ENCODE results near the gene CDKN2B-AS1. TPM values are rescaled to one million over a fixed set of nuclear protein-coding genes. Genes with fewer than 3 reads are reported as not detected.

The CDKN2B-AS1 gene
- total RNA-seq, 2 donors from 2014 or later, result 0.13 TPM; not detected in 1

- DNase-seq, result no peak
- intact Hi-C loops (cut with DNase I), result no loop called here
Observed at GRCh38 chr9:22107202-22108045, 112.8 kb downstream of the CDKN2B-AS1 start.

GRCh38 chr9:22108581-22109370, 114.2 kb downstream of the CDKN2B-AS1 start:
- no peak for ATAC-seq
- DNase-seq, result no peak
- intact Hi-C loops (cut with DNase I), result no loop called here

More at GRCh38 chr9:22107202-22108045, 112.8 kb downstream of the CDKN2B-AS1 start:
- no peak for ATAC-seq

DNA sequence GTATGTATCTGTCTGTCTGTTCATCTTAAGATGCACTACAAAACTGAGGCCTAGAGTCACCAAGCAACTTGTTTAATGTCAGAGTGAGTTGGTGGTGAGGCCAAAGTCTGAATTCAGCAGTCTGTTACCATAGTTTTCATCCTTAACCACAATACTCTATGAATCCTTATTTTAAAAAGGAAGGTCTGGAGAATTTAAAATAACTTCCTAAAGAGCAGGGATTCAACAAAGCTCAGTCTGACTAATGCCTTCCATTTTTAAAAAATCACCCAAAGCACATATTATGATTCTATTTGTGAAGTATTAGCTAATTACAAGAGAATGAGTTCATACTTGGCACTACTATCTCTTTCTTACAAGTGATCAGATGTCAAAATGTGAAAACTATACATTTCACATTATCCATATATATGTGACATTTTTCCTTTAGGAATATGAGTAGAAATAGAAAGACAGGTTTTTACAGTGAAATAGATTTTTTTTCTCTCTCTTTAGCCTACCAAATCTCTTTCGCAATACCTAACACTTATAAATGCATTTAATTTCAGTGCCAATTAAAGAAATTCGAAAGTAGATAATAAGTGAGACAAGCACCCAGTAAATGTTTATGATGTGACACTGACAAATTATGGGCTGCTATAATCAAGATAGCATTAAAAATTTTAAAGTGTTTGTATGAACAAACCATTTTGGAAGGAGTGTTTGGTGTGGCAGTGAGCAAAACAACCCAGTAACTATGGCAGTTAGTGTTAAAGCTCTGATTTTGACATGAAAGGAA, 116.8 kb downstream of the CDKN2B-AS1 start:
- ATAC-seq (peak in 1 of 2 donors; percentile 27), DNase-seq (no peak)
- intact Hi-C loops (cut with DNase I), result no loop called here

GRCh38 chr9:22111954-22112247, 117.3 kb downstream of the CDKN2B-AS1 start:
- intact Hi-C loops (cut with DNase I), result no loop called here
- DNase-seq (no peak), ATAC-seq (peak in 1 of 2 donors; percentile 58)

- intact Hi-C loops (cut with DNase I), result no loop called here
- DNase-seq (no peak), ATAC-seq (no peak)
Observed at GRCh38 chr9:22112870-22113821, 118.6 kb downstream of the CDKN2B-AS1 start.

DNA sequence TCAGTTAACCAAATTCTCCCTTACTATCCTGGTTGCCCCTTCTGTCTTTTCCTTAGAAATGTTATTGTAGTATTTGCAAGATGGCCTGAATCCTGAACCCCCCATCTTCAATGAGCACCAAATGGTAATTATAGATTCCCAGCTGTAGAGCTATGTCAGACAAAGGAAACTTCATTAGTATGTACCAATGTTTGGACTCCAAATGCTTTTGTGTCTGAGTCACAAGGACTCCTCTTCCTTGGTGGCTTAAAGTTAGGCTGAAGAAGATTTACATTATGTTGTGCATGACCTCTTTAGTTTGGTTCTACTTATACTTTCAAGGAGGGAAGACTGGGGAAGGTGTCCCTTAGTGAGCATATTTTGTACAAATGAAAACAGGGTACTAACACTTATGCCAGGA, 120.4 kb downstream of the CDKN2B-AS1 start:
- DNase-seq, result no peak
- no peak for ATAC-seq
- intact Hi-C loops (cut with DNase I), result no loop called here

- ATAC-seq (no peak), DNase-seq (no peak)
- intact Hi-C loops (cut with DNase I), result no loop called here
Observed at GRCh38 chr9:22116758-22117157, 122.2 kb downstream of the CDKN2B-AS1 start.

- intact Hi-C loops (cut with DNase I), result no loop called here
- DNase-seq (peak; percentile 18), ATAC-seq (peak in 1 of 2 donors; percentile 57)
Observed at GRCh38 chr9:22117511-22118384, 123.2 kb downstream of the CDKN2B-AS1 start.

DNA sequence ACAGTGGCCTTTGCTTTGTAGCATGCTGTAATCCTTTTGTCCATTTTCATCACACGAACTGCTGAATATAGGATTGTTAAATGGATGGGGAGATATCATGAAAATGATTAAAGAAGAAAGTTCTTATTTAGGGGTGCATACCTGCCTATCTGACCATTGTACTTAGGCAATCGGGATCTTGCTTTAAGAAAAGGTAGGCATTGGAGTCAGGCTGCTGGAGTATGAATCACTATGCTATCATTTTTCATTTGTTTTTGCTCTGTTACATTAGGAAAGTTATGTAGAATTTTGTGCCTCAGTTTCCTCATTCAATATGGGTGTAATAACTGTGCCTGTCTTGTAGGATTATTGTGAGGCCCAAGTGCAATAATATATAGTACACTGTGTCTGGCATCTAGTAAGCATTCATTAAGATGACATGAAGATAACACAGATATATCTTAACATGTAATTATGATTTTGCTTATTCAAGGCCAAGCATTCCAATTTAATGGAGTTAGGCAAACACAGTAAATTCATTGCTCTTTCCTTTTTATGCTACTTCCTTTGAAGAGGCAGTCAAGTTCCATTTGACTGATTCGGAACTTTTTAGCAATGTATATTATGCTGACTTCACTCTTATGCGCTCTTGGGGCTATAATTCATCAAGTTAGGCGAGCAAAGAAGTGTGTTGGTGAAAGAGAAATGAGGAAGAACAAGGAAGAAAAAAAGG, 124.4 kb downstream of the CDKN2B-AS1 start:
- DNase-seq (no peak), ATAC-seq (no peak)
- intact Hi-C loops (cut with DNase I), result no loop called here

DNA sequence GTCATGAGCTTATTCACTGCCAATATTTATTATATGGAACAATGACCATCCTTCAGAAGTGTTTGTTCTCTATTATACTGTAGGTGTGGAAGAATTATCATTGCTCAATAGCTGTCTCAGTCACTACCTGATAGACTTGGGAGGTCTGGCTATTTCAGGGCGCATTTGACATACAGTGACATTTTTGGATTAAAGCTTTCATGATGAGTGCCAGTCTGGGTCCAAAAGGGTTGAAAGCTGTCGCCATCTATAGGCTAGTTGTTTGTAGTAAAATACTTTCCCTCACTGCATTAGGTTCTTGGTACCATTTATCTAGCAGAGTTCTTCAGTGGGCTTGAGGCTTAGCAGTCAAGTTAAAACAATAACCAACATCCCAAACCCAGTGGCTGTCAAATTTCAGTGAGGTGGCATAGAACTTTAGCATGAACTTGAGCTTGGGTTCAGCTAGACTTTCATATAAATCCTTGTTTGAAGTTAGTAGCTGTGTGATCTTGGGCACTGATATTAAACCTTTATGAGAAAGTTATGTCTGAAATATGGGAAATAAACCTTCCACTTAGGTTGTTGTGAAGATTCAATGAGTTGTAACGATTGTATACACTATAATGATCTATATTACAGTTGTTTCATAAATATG, 125.0 kb downstream of the CDKN2B-AS1 start:
- peak; percentile 41 to 53 for ATAC-seq
- DNase-seq, result no peak
- intact Hi-C loops (cut with DNase I), result no loop called here

DNA sequence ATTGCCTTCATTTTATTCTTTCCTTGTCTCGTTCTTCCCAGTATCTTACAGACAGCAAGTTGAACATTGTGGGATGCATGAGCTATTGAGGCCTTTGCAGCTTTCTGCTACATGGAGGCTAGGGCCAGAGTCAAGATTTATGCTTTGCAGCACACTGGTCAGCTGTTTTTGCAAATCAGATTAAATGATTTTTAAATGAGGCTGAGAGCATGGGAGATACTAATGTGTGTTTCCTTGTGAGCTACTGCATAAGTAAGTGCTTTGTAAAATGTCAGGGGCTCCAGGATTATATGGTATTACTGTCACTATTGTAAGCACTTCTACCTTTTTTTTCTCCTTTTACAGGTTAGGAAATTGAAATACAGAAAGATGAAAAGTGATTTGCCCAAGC, 125.6 kb downstream of the CDKN2B-AS1 start:
- ATAC-seq, result no peak
- intact Hi-C loops (cut with DNase I), result no loop called here

DNA sequence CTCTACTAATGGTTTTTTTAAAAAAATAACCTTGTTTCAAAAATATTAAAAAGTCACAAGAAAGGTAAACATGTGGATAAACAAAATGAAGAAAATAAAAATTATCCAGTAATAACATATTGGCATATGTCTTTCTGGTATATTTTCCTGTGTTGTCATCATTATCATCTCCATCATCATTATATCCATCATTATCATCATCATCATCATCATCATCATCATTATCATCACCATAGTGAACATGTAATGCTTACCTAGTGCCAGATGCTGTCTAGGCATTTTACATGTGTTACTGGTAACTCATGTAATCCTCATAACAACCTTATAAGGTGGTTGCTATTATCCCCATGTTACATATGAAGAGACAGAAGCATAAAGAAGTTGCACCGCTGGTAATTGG, 126.0 kb downstream of the CDKN2B-AS1 start:
- no peak for ATAC-seq
- DNase-seq, result no peak
- intact Hi-C loops (cut with DNase I), result no loop called here

More for the DNA sequence above, 125.6 kb downstream of the CDKN2B-AS1 start:
- DNase-seq, result no peak

- intact Hi-C loops (cut with DNase I), result no loop called here
- ATAC-seq (no peak), DNase-seq (no peak)
Observed at GRCh38 chr9:22124263-22125011, 129.8 kb downstream of the CDKN2B-AS1 start.

DNA sequence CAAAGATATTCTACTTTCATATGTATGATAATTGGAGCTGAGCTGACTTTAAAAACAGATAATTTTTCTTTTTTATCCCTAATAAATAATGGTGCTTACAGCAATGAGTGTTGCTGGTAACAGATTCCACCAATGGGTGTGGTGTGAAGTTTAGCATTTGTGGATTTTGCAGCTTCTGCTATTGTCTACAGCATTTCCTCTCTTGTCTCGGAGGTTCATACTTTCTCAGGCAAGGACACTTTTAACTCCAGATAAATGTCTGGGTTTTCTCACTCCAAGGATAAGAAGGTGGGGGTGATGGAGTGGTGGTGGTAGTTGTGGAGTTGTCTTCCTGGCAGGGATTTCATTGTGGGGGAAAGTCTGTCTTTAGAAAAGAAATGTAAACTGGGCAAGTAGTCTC, 134.5 kb downstream of the CDKN2B-AS1 start:
- ATAC-seq (no peak), DNase-seq (no peak)
- intact Hi-C loops (cut with DNase I), result no loop called here

DNA sequence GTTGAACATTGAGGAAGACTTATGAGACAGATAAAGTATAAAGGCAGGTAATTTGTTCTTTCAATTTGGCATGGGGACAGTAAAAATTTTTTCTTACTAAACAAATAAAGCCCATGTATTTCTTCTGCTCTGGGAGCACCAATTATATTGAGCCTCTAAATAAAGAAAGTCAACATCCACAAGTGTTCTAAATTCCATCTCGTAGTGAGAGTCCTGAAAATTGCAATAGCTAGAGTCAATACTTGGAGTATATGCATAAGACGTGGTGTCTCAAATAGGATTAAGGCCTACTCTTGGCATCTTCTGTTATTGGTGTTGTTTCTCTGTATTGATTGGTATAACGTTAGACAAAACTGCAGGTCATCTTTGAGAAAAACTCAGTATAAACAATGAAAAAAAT, 135.0 kb downstream of the CDKN2B-AS1 start:
- no peak for ATAC-seq
- no peak for DNase-seq
- intact Hi-C loops (cut with DNase I), result no loop called here

DNA sequence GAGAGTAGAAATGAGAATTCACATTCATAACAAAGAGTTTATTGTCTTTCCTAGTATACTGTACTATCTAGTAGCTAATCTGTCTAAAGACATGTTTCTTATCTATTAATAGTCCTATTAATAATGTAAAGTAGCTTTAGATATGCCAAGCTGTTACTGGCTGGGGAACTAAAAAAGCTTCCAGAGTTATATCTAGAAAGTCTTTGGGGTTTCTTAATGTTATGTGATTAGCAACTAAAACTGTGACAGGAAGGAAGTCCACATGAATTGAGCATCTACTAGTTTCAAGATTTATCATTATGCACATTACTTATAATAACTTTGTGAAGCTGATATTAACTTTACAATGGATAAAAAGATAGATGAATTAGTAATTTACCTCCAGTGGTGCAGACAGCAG, 137.2 kb downstream of the CDKN2B-AS1 start:
- intact Hi-C loops (cut with DNase I), result no loop called here
- DNase-seq, result no peak
- ATAC-seq, result no peak

Measured in left cardiac atrium (tissue), 4 donors.